GM19324 (cell line): ENCODE data around the gene CLCN5.

Experiments used
- ATAC-seq: cut with Tn5 transposase; IDR thresholded peaks from one replicate; pipeline ENCODE4 v1.9.1; 2021; ENCODE audit warnings: mild to moderate bottlenecking, moderate library complexity; ENCODE audit not compliant: unreplicated experiment, low FRiP score

CLCN5 gene

DNA sequence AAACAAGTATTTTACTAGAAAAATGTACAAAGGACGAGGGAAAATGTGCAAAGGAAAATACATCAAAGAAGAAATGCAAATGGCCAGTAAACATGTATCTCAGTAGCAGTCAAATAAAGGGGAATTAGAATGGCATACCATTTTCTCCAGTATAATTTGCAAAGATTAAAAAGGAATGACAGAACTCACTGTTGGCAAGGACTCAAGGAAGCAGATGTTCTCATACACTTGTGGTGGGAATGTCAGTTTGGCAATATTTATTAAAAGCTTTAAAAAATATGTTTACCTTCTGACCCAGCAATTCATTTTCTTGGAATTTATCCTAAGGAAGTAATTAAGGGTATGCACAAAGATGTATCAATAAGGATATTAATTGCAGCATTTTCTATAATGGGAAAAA is 7.6 kb downstream of the CLCN5 start:
- no peak for ATAC-seq

DNA sequence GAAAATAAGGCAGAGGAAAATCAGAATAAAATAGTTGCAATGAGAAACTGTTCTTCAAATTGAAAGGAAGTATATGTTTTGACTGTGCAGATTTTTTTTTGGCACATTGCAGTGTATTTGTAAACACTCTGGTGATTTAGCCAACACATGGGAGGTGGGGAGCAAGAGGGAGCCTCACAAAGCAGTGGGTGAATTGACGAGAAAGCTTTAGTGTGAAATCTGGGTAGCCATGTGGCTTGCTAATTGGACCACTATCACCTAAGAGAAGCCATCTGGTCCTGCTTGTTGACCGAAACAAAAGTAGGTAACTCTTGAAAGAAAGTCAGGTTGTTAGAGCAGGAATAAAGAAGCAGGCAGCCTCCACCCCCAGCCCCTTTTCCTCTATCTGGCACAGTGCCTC is 10.4 kb downstream of the CLCN5 start:
- no peak for ATAC-seq

DNA sequence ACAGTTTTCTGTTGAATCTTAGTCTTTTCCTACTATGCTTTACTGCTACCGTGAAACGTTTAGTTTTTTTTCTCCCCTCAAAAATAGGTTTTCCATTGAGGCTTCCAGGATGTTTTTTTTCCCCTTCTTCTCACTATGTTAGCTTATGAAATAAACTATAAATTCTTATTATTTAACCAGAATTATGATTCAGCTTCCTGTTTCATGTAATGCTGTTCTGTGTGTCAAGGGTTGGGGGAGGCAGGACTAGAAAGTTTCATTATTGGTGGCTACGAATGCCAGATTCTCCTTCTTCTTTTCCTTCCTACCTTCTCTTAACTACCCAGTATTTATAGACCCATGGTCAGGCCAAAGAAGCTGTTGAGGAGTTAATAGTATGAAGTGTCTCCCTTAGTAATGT is 11.8 kb downstream of the CLCN5 start:
- no peak for ATAC-seq

DNA sequence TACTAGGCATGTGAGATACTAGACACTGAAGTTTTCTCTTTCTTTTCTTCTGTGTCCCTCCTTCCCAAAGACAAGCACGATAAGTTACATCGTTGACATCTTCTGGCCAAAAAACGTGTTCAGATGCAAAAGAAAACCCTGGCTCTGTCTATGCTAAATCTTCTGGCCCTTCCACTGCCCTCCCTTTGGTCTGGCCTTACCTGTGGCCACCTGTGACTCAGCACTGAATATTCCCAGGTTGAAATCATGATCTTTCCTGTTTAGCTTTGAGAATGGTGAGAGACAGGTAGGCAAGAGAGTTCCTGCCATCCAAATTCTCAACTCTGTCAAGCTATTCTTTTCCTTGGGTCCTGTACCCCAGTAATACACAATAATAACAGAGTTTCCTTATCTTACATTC is 12.3 kb downstream of the CLCN5 start:
- no peak for ATAC-seq

DNA sequence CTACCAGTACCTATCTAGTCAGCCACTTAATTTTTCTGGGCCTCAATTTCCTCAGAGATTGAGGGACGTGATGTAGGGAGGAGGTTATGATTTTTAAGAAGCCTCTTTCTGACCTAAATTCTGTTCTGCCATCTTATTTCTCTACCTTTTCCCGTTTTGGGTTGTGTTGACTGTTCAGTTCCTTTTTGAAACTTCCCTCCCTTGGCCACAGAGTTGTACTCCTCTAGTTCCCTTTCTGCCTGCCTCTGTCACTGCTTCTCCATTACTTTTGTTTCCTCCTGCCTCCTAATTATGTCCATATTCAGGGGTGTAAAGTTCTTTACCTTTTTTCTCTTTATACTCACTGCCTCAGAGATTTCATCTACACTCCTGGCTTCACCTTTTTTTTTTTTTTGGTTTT is 25.4 kb downstream of the CLCN5 start:
- no peak for ATAC-seq

DNA sequence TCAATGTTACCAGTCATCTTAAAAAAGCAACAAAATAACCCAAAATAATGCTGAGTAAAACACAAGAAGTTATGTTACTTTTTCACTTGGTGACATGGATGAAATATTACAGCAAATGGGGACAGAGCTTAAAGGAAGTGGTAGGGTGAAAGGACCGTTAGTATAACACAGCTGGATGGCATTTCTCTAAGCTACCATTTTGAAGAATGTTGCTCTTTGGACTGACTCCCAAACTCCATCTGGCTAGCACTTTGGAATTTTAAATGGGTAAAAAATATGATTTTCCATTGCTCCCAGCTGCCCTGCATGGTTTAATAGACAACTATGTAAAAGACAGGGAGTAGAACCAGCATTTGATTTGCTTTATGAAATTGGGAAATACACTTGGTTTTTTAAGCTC is 27.6 kb downstream of the CLCN5 start:
- no peak for ATAC-seq

DNA sequence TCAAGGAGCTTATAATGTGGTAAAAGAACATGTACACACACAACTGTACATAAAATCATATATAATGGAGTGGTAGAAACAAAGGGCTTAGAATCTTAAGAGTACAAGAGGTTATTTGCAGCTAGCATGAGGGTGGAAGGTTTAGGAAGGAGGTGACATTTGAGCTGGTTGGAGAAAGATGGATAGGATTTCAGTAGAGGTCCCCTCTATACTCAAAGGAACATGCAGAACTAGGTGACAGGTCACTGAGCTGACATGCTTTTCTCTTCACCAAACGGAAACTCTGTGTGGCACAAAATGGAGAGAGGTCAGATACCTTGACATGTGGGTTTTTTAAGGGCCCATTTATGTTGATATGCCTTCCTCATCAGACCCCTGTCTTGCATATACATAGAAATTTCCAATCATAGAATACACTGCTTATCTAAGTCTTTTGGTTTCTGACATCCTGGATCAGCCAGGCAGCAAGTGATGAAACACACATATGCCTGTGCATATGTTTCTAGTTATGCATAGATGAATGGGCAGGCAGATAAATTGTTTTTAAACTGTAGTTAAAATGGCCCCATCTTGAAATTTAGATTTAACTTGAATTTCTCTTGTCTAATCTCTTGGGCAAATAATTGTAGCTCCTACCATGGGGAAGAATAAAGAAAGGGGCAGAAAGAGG is 29.3 kb downstream of the CLCN5 start:
- ATAC-seq: no peak

DNA sequence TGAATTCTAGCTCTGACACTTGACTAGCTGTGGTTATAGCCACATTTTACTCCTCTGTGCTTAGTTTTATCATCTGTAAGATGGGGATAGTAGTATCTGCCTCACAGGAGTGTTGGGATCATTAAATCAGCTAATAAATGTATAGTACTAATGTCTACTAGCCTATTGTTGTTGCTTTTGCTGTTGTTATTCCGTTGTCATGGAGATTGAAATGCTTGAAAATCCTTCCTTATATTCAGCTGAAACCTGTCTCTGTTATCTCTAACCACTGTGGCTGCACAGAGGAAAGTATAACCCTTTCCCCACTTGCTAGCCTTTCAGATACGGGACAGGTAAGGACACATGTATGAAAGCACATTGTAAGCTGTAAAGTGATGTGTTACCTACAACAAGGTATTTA is 33.9 kb downstream of the CLCN5 start:
- ATAC-seq: no peak

DNA sequence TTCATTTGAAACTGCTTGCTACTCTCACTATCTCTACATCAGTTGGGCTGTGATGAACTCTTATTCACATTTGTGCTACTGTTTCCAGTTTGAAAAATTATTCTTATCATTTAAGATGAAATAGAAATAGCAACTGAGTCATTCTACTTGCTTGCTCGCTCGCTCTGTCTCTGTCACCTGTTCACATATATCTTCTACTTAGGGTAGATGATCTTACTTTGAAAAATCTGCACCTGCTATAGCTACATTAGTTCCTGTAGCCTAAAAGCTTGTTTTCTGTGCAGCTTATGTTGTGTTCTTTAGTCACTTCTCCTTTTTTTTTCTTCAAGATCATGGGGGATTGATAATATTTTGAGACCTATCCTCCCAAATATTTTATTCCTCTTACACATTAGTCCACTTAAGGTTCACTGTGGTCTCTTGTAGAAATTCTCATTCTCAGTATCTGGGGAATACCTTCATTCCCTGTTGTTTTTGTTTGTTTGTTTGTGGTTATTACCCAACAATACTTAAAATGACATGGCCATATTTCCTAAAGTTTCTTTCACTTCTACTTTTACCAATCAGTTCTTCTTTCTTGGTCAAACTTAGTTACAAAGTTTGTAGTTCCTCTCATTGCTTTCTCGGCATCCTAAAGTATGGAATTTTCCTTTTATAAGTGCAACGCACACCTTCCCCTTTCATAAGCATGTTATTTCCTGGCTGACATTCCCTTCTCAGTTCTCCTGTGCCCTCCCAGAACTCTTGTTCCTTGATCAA is 36.5 kb downstream of the CLCN5 start:
- no peak for ATAC-seq

DNA sequence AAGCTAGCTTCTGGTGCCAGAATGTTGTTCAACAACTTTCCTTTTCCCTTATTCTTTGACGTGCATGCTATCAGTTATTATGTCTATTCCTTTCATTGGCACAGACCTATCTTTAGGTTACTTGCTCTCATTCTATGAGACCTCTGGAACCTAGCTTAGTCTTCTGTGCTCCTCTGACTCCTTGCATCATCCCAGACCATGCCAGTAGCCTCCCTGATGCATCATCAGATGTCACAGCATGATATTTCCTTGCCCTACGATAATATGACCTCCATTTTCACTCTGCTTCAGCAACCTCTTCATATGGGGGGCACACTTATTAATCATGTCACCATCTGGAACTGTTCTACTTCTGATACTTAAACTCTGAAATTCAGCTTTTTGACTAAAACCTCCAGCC is 37.2 kb downstream of the CLCN5 start:
- no peak for ATAC-seq

DNA sequence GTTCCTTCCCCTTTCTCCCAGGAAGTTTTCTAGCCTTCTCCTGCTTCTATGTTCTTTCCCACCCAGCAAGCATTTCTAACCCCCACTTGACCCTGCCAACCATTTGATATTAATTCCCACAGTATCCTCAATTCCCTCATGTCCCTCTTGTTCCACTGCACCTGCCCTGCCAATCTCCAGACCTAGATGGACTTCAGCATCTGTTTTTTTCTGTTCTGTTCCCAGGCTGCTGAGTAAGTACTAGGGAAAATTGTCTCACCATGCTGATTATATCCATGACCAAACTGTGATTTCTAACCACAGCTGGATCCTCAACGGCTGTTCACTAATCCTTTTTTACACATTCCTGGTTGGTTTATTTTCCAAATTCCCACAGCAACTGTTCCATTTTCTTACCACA is 37.7 kb downstream of the CLCN5 start:
- no peak for ATAC-seq

DNA sequence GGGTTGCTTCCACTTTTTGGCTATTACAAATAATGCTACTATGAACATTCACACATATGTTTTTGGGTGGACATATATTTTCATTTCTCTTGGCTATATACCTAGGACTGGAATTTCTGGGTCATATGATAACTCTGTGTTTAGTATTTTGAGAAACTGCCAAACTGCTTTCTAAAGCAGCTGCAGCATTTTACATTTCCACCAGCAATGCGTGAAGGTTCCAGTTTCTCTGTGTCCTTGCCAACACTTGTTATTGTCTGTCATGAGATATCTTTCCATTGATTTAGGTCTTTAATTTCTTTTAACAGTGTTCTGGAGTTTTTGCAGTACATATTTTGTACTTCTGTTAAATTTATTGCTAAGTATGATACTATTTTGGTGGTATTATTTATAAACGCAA is 48.3 kb downstream of the CLCN5 start:
- no peak for ATAC-seq

DNA sequence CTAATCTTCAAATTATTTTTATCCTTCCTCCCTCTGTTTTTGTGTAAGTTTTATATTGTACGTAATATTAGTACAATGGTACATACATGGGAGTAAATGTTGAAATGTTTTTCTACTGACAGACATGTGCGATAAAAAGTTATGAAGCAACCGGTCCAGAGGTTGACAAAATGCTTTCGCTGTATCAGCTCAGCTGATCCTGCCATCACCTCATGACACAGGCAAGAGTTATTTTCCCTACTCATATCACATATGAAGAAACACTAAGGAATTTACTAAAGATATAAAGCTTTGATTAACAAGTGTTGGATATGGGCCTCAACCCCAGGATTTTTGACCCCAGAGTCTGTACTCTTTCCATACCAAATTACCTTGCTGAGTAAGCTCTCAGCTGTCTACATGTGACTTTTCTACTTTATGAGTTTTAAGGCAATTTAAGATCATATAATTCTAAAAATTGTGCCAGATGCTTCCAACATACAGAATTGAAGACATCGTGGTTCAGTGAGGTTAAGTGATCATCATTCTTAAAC is 50.0 kb downstream of the CLCN5 start:
- ATAC-seq: no peak

DNA sequence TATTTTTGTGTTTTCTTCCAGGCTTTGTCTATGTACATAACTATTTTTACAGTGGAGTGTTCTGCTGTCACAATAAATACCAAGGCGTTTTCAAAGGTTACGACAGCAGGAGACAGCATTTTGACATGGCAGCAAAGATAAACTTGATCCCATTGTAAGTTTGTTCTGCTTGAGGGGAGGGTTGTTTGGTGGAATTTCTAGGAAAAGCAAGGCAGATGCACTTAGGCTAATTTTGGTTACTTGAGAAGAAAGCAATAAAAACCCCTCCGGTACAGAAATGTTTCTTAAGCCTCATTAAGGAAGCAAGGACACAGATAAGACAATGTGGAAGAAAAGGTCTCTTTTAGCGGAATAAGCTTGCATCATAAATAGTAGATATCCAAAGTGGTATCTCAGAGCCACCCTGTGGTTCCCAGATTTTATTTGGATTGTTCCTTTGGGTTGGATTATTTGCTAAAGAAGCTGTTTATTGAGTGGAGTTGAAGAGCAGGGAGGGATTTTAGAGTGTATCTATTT is 54.3 kb downstream of the CLCN5 start:
- no peak for ATAC-seq

DNA sequence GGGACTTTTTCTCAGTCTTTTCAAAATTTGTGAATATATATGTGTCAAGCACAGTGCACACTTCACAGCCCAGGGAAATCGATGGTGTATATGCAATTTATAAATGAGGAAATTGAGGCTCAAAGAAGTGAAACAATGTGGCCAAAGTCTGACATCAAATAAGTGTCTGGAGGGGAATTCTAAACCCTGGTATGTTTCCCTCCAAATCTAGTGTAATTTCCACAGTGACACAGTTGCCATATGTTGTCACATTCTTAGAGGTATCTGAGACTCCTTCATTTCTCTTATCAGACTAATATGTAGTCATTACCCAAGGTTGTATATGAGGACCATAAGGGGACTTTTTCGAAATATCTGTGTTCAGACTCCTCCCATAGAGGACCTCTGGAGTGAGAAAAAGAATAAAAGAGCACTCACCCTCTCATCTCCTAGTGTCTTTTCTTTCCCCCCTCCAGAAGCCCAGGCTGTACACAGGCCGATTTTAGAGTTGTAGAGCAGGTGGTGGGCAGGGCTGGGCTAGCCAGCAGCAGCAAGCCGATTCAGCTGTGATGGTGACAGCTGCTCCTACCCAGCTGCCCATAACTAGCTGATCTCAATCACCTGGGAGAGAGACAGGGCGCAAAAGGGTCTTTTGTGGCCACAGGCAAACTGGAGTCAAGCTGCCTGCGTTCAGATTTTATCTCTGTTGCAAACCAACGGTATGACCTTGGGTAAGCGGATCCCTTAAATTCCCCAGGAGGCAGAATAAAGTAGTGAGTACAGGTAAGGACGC is 55.1 kb downstream of the CLCN5 start:
- ATAC-seq: no peak

DNA sequence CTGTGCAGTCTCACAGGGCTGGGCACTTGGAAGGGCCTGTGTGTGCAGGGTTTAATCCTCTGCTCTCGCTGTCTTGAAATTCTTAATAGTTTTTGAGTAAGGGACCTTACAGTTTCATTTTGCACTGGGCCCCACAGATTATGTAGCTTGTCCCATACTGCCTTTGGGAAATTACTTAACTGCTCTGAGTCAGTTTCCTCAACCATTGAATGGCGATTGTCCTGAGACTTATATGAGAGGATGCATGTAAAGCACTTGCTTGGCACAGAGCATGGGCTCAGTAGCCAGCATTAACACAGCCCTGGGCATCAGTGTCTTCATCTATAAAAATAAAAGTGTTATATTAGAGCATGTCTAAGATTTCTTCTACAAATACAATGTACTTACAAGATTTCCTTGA is 55.8 kb downstream of the CLCN5 start:
- no peak for ATAC-seq

DNA sequence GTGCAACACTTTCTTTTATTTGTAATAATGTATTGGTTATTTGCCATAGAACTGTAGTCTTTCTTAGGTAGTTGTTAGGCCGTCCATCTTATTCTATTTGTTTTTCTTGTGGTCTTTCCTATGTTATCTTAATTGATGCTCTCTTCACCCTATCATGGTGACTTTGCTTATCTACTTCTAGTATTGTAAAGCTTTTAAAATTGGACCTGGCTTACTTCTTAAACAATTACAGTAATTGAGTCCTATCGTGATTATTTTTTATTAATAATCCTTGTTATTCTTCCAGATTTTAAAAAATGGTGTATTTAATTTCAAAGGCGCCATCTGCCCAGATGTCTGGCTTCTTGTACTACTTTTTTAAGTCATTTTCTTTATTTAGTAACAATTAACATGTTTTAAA is 63.7 kb downstream of the CLCN5 start:
- ATAC-seq: no peak

DNA sequence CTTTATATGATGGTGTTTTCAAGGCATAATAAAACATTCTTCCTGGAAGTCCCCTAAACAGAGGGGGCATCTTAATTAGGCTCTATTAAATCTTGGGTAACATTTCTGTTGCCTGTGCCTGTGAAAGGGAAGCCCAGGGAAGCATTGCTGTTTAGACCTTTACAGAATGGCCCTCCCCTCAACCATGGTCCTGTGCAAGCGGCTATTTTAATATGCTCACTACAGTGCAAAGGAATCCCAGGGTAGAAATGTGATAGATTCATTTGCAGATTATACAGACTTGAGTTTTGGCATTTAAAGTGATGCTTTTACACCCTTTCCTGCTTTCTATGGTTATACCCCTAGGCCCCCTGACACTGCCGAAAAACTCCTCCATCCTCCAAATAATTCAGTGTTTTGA is 65.3 kb downstream of the CLCN5 start:
- ATAC-seq: no peak

DNA sequence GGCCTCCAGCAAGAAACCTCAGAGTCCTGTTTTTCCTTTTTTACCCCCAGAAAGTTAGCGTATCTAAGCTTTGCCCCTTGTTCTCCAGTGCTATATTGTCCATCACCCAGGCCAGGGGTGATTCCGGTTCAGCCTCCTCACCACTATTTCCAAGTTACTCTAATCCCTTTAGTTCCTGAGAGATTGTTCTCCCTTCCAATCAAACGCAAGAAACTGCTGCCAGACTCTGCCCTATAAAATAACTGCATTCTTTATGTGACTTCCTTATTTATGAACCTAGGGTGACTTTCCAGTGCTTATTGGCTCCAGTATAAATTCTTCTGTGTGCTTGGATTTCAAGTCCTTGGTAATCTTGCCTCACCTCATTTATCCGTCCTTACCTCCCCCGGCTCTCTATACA is 65.7 kb downstream of the CLCN5 start:
- no peak for ATAC-seq

DNA sequence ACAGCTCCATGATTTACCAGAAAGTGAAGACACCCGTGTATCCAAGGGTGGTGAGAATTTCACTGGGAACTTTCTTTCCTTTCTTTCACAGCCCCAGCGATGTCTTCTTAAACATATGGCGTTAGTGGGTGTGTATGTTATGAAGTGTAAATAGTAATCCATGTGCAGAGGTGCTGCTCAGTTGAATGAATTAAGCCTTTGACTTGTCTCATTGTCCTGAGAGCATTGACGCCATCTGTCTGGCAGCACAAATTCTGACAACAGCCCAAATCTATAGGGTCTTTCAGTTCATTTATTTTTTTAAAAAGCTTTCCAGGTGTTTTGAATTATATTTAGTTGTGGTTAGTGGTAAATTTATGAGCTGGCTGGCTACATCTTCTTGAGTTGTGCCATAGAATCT is 69.4 kb downstream of the CLCN5 start:
- no peak for ATAC-seq

DNA sequence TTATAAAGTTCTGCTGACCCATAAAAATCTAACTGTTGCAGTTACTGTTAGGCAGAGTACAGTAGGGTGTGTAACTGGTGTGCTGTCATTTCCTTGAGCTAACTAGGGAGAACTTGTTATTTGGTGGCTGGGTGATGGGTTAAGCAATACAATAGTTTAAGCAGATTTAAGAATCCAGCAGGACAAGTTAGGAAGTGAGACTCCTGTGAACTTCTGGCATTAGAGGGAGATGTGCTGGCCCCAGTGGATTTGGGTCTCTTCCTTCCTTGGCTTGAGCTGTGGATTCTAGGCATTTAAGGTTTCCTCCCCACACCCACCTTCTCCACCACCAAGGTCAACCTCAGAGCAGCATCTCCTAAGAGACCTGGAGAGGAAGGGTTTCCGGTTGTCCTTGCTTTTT is 70.5 kb downstream of the CLCN5 start:
- no peak for ATAC-seq
